ENCODE data around the gene PCYT1B. TPM values are rescaled to one million over a fixed set of nuclear protein-coding genes. Genes with fewer than 3 reads are reported as not detected.

The PCYT1B gene
- total and polyA plus RNA-seq, 2 of the 13 experiments (the other 11 are each of a cell fraction or from before 2014, with no cell fraction given): 6.1 to 9.2 TPM

DNA sequence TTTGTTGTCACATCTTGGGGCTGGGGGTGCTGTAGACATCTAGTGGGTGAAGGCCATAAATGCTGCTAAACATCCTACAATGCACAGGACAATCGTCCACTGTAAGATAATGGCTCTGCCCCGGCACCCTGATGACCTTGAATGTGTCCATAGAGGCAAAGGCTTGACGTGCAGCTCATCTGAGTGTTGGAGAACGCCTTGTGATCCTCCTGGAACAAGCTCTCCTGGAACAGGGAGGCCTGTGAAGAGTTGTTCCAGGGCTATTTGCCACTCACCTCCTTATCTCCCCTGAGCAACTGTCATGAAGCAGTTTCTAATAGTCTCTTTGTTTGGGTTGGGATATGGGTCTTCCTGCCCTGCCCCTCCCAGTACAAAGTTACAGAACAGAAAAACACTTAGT, 15.2 kb upstream of the PCYT1B start:
- Histone ChIP-seq H3K4me3 (replicated peaks in 1 of 3; ENCODE audit: insufficient read depth in 1 of 3, low read depth in 2 of 3, low read length in 3 of 3) (peak overlapping the region in 1 of 3 experiments; percentile 20; a peak in 1 of 6 replicates), H3K4me1 (ENCODE audit: insufficient read depth, low read length) (peaks cover 44% of the 10 kb centered on the region), H3K4me2 (ENCODE audit: low read depth, low read length) (peak overlapping the region; percentile 70), H4K20me1 (ENCODE audit: insufficient read depth, low read length) (no peaks in the 10 kb centered on the region), H2AFZ (ENCODE audit: low read length) (peak overlapping the region; percentile 12), H3K27me3 (ENCODE audit: control insufficient read depth in 1 of 2, insufficient read depth in 2 of 2, low read length in 2 of 2) (no peaks in the 10 kb centered on the region), H3K79me2 (ENCODE audit: insufficient read depth, low read length) (no peaks in the 10 kb centered on the region), H3K9ac (ENCODE audit: insufficient read depth, low read depth, low read length) (0 out of 2 replicates have a peak overlapping the region, but pooled peaks have one; percentile 8), H3K27ac (ENCODE audit: extremely low read length, insufficient read depth, low read length) (peak overlapping the region; percentile 44), H3K36me3 (replicated peaks in 1 of 2; ENCODE audit: control insufficient read depth in 1 of 2, insufficient read depth in 2 of 2, low read length in 2 of 2) (no peaks in the 10 kb centered on the region), H3K9me3 (ENCODE audit: low read length) (no peaks in the 10 kb centered on the region)
- peak; percentile 94 for ATAC-seq
- peak; percentile 75 for DNase-seq (ENCODE audit: low spot score)
- no CpG with 5 or more reads among the region's 4 CpGs for WGBS (ENCODE audit: low lambda C conversion rate)
- intact Hi-C loops (cut with micrococcal nuclease; ENCODE audit: unreplicated experiment): loop anchor here (5.0 kb wide), 1 partner anchor 40 kb away; no protein-coding TSS in a partner anchor
- CTCF ChIA-PET (ENCODE audit: low intra/inter-chr PET ratio, low total read pairs): no interaction called here
- POLR2A ChIA-PET: interaction anchor here (0.8 to 1.5 kb wide), 3 partner anchors 10 to 43 kb away, joined by 3 to 4 read pairs (median 3); no protein-coding TSS in a partner anchor
- FAIRE-seq: peak; percentile 98
- in situ Hi-C loops (cut with HindIII; ENCODE audit: extremely low pct_ligation_motif_present, low pct_unique_long_range_greater_than_20kb): no loop called here
- BruUV-seq (replicated peaks): no TSS peak
- 0 out of 2 replicates have a peak, but pooled peaks have one; percentile 21 for TF ChIP-seq ZNF331 (CRISPR knock-in tag; IDR thresholded peaks at IDR 0.05)
- TF ChIP-seq HNF4A (CRISPR knock-in tag; IDR thresholded peaks at IDR 0.05): 0 out of 2 replicates have a peak, but pooled peaks have one; percentile 33
- TF ChIP-seq ISL2 (CRISPR knock-in tag; IDR thresholded peaks at IDR 0.05): 0 out of 2 replicates have a peak, but pooled peaks have one; percentile 34
- no peak for TF ChIP-seq FOSL1 (CRISPR knock-in tag; IDR thresholded peaks at IDR 0.05; ENCODE audit: borderline replicate concordance)
- TF ChIP-seq, protein P1, sequence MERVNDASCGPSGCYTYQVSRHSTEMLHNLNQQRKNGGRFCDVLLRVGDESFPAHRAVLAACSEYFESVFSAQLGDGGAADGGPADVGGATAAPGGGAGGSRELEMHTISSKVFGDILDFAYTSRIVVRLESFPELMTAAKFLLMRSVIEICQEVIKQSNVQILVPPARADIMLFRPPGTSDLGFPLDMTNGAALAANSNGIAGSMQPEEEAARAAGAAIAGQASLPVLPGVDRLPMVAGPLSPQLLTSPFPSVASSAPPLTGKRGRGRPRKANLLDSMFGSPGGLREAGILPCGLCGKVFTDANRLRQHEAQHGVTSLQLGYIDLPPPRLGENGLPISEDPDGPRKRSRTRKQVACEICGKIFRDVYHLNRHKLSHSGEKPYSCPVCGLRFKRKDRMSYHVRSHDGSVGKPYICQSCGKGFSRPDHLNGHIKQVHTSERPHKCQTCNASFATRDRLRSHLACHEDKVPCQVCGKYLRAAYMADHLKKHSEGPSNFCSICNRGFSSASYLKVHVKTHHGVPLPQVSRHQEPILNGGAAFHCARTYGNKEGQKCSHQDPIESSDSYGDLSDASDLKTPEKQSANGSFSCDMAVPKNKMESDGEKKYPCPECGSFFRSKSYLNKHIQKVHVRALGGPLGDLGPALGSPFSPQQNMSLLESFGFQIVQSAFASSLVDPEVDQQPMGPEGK (CRISPR knock-in tag; IDR thresholded peaks at IDR 0.05): peak; percentile 41; the same call in 1 of the 2 replicates
- TF ChIP-seq, protein P2, sequence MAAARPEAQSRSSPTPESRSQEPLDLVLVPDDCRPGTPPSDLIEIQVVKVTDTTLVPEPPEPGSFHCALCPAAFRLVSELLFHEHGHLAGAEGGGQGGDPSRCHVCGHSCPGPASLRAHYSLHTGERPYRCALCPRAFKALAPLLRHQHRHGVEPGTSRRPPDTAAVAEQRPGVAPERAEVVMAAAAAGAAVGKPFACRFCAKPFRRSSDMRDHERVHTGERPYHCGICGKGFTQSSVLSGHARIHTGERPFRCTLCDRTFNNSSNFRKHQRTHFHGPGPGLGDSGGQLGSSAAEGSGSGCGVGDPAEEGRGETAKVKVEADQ (CRISPR knock-in tag; IDR thresholded peaks at IDR 0.05; ENCODE audit: borderline replicate concordance): no peak
- TF ChIP-seq ZNF460 (CRISPR knock-in tag; IDR thresholded peaks at IDR 0.05; ENCODE audit: borderline replicate concordance): no peak
- peak; percentile 43; the same call in 1 of the 2 replicates for TF ChIP-seq SP5 (CRISPR knock-in tag; IDR thresholded peaks at IDR 0.05; ENCODE audit: borderline replicate concordance, low read depth)
- no peak for TF ChIP-seq MED1 (CRISPR knock-in tag; IDR thresholded peaks at IDR 0.05)
- no peak for TF ChIP-seq SOX13 (IDR thresholded peaks at IDR 0.05)
- TF ChIP-seq SOX13 (CRISPR knock-in tag; conservative IDR thresholded peaks at IDR 0.05 in 1 of 2, IDR thresholded peaks at IDR 0.05 in 1 of 2): peak in 1 of 2 experiments; percentile 37; a peak in 2 of 4 replicates
- TF ChIP-seq SNRNP70 (IDR thresholded peaks at IDR 0.05; ENCODE audit: low read depth, low read length): no peak
- TF ChIP-seq ZKSCAN5 (CRISPR knock-in tag; IDR thresholded peaks at IDR 0.05): 0 out of 2 replicates have a peak, but pooled peaks have one; percentile 64
- no peak for TF ChIP-seq ZNF749 (CRISPR knock-in tag; IDR thresholded peaks at IDR 0.05; ENCODE audit: borderline replicate concordance)
- peak in 1 of 2 experiments; percentile 23; a peak in 1 of 4 replicates for TF ChIP-seq EP300 (IDR thresholded peaks at IDR 0.05; ENCODE audit: low read depth in 2 of 2, low read length in 2 of 2)
- TF ChIP-seq EP300 (CRISPR knock-in tag; IDR thresholded peaks at IDR 0.05; ENCODE audit: borderline replicate concordance): no peak
- TF ChIP-seq, protein P3, sequence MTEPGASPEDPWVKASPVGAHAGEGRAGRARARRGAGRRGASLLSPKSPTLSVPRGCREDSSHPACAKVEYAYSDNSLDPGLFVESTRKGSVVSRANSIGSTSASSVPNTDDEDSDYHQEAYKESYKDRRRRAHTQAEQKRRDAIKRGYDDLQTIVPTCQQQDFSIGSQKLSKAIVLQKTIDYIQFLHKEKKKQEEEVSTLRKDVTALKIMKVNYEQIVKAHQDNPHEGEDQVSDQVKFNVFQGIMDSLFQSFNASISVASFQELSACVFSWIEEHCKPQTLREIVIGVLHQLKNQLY (CRISPR knock-in tag; IDR thresholded peaks at IDR 0.05): no peak
- TF ChIP-seq, protein P4, sequence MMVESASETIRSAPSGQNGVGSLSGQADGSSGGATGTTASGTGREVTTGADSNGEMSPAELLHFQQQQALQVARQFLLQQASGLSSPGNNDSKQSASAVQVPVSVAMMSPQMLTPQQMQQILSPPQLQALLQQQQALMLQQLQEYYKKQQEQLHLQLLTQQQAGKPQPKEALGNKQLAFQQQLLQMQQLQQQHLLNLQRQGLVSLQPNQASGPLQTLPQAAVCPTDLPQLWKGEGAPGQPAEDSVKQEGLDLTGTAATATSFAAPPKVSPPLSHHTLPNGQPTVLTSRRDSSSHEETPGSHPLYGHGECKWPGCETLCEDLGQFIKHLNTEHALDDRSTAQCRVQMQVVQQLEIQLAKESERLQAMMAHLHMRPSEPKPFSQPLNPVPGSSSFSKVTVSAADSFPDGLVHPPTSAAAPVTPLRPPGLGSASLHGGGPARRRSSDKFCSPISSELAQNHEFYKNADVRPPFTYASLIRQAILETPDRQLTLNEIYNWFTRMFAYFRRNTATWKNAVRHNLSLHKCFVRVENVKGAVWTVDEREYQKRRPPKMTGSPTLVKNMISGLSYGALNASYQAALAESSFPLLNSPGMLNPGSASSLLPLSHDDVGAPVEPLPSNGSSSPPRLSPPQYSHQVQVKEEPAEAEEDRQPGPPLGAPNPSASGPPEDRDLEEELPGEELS (CRISPR knock-in tag; IDR thresholded peaks at IDR 0.05): peak; percentile 35; the same call in 1 of the 2 replicates
- TF ChIP-seq JDP2 (CRISPR knock-in tag; IDR thresholded peaks at IDR 0.05; ENCODE audit: borderline replicate concordance): no peak
- TF ChIP-seq IKZF4 (CRISPR knock-in tag; IDR thresholded peaks at IDR 0.05; ENCODE audit: borderline replicate concordance, low read depth, not compliant biosample characterization): no peak

All from HepG2 (cell line).